Sciatic nerve (tissue), 2 donors: ENCODE measurements around the gene RIMOC1. TPM values are rescaled to one million over a fixed set of nuclear protein-coding genes. Genes with fewer than 3 reads are reported as not detected.
"Not testable (repeated sequence)": the region's sequence is repeated elsewhere in the genome, so short reads cannot be mapped to it uniquely, and the experiment has no call there.

Experiments used
- ATAC-seq: fragments of 200-7000 bp; cut with Tn5 transposase; one replicate; pipeline ENCODE4 v1.9.1; 2020; ENCODE audit warnings: mild to moderate bottlenecking, moderate library complexity
- DNase-seq: peaks from one replicate; pipeline ENCODE4 v3.0.0-alpha.2; 2020; ENCODE audit warnings: low spot score
- intact Hi-C: fragments of 100-400 bp; cut with DNase I; formaldehyde crosslinking; loops from one replicate; pipeline ENCODE4 v1.14.2; 2022
- total RNA-seq: library from RNA; stranded (reverse); fragmentation: NEBNext Ultra II Directional; extraction: Animal tissue kit (Norgen Biotek cat#: 25700); gene quantifications from one replicate; pipeline ENCODE4 v1.2.1, GENCODE V29; 2021
- donor health status: DM: no; HTN: no; CAD: no.
- donor health status: DM: no; HTN: no; CAD: no.

The RIMOC1 gene
- total RNA-seq, 1 donor from 2014 or later = 31.4 TPM

DNA sequence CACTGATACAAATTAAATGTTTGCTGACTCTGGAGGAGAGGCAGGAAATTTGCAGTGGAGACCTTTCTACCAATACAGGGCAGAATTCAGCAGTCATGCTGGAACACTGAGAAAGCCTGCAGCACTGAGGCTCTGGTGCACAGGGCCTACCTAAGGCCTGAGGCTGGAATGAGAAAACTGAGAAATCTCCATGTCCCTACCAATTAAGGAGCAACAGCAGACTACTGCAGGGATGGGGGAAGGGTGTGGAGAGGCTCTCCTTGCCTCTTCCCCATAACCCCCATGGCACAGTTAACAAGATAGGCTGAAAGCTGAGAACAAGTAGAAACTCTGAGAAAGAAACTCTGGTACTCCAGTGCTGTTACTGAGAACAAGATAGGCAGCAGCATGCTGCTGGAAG lies 31.4 kb downstream of the RIMOC1 start:
- ATAC-seq (no peak), DNase-seq (no peak)
- intact Hi-C loops = no loop called here

DNA sequence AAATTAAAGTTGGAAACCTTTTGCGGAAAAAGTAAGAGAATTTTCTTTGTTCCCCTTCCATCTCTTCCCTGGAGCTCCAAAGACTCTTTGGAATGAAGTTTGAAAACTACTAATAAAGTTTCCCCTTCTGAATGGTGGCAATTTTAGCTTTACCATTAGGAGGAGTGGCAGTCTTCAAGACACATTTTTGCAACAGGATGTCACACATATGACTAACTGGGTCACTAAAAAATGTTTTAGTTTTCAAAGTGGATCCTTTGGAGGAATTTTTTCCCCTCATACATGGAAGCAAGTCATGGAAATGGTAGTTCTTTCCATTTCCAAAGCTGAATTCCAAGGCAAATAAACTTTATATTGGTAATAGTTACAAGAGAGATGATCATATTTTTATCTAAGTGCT lies 36.5 kb downstream of the RIMOC1 start:
- intact Hi-C loops = no loop called here
- DNase-seq (no peak), ATAC-seq (no peak)

DNA sequence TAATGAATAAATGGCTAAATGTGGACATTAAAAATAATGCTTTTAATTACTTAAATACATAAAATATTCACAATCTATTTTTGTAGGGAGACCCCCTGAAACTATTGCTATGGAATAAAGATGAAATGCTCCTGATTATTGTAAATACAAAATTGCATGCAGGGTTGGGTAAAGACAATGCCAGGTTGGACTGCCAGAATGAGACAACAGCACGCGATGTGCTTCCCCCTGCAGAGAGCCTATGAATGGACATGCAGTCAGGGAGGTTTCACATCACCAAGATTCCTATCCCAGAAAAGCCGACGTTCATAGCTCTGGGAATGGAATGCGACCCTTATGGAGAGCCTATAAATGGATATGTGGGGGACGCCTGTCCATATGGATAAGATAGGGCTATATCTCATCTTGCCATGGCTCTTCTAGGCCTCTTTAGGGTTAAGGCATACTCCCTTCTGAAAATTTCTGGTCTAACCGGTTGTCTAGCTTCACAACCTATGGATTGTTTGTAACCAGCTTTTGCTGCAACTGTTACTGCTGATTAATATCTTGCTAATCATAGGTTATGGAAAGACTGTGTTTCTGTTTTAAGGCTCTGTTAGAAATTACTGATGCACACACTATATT lies 41.3 kb downstream of the RIMOC1 start:
- ATAC-seq, intact Hi-C loops, DNase-seq: not testable (repeated sequence)

DNA sequence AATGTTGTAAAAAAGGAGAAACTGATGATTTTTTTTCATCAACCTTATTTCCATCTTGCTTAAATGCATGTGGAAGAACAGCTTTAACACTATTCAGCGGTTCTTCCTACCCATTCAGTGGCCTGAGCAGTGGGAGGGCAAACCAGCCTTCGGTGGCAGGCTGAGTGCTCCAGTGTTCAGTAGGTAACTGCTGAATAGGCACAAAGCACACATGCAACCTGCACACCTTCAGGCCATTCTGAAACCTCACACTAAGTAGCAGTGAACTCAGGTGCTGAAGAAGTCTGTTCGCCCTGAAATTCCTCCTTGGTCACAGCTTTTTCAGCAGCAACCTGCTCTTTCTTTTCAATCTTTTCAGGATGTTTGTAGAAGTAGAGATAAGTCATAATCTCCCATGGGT lies 47.1 kb downstream of the RIMOC1 start:
- intact Hi-C loops = no loop called here
- no peak for ATAC-seq
- DNase-seq = no peak

Other genes starting within 250 kb of the RIMOC1 start
- gene OXCT1, start 33.9 kb upstream of the RIMOC1 start, total RNA-seq = 29.2 TPM
- gene FBXO4, start 20.9 kb downstream of the RIMOC1 start, total RNA-seq = 12.2 TPM